ENCODE measurements around the gene OPN4.

The OPN4 gene

GRCh38 chr10:86707505-86707904 is 53.2 kb downstream of the OPN4 start:
- ChIA-PET CTCF (interaction anchor here (0.6 to 8.1 kb wide), 5 partner anchors 10 to 231 kb away, joined by 3 to 68 read pairs (median 10); no protein-coding TSS in a partner anchor), POLR2A (no interaction called here)
- no peak for DNase-seq (ENCODE audit: low read depth, low spot score)
- no peak for TF ChIP-seq CTCF (IDR thresholded peaks at IDR 0.05; ENCODE audit: insufficient read depth, low read length, missing control alignments)
- H3K4me3 ChIP-seq (ENCODE audit: low read depth, low read length) = no peak overlapping the region

GRCh38 chr10:86708068-86708782 is 53.9 kb downstream of the OPN4 start:
- no peak overlapping the region for H3K4me3 ChIP-seq (ENCODE audit: low read depth, low read length)
- ChIA-PET POLR2A (no interaction called here), CTCF (interaction anchor here (0.9 to 8.1 kb wide), 7 partner anchors 14 to 235 kb away, joined by 3 to 68 read pairs (median 5); no protein-coding TSS in a partner anchor)
- no peak for TF ChIP-seq CTCF (IDR thresholded peaks at IDR 0.05; ENCODE audit: insufficient read depth, low read length, missing control alignments)
- DNase-seq (ENCODE audit: low read depth, low spot score) = no peak

GRCh38 chr10:86708783-86709380 is 54.5 kb downstream of the OPN4 start:
- no peak for DNase-seq (ENCODE audit: low read depth, low spot score)
- CTCF ChIA-PET = interaction anchor here (0.9 to 8.1 kb wide), 8 partner anchors 15 to 235 kb away, joined by 3 to 68 read pairs (median 5); no protein-coding TSS in a partner anchor
- H3K4me3 ChIP-seq (ENCODE audit: low read depth, low read length) = no peak overlapping the region
- POLR2A ChIA-PET = no interaction called here
- TF ChIP-seq CTCF (IDR thresholded peaks at IDR 0.05; ENCODE audit: insufficient read depth, low read length, missing control alignments) = no peak

GRCh38 chr10:86709396-86710185 is 55.2 kb downstream of the OPN4 start:
- TF ChIP-seq CTCF (IDR thresholded peaks at IDR 0.05; ENCODE audit: insufficient read depth, low read length, missing control alignments) = no peak
- ChIA-PET CTCF (interaction anchor here (1.0 to 8.1 kb wide), 7 partner anchors 15 to 234 kb away, joined by 3 to 68 read pairs (median 5); no protein-coding TSS in a partner anchor), POLR2A (no interaction called here)

GRCh38 chr10:86710987-86711512 is 56.7 kb downstream of the OPN4 start:
- TF ChIP-seq CTCF (IDR thresholded peaks at IDR 0.05; ENCODE audit: insufficient read depth, low read length, missing control alignments) = peak; percentile 82
- ChIA-PET POLR2A (no interaction called here), CTCF (interaction anchor here (1.4 to 8.1 kb wide), 5 partner anchors 17 to 311 kb away, joined by 3 to 68 read pairs (median 4); no protein-coding TSS in a partner anchor)
- H3K4me3 ChIP-seq (ENCODE audit: low read depth, low read length) = peak overlapping the region; percentile 57
- peak; percentile 10 for DNase-seq (ENCODE audit: low read depth, low spot score)

More at GRCh38 chr10:86709396-86710185, 55.2 kb downstream of the OPN4 start:
- DNase-seq (ENCODE audit: low read depth, low spot score) = no peak
- no peak overlapping the region for H3K4me3 ChIP-seq (ENCODE audit: low read depth, low read length)
